PC-3 (cell line): ENCODE results near the gene FYN. TPM values are rescaled to one million over a fixed set of nuclear protein-coding genes. Genes with fewer than 3 reads are reported as not detected.
"Not testable (repeated sequence)": the region's sequence is repeated elsewhere in the genome, so short reads cannot be mapped to it uniquely, and the experiment has no call there.

Source experiments
- ATAC-seq: fragments of 200-7000 bp; cut with Tn5 transposase; 2 replicates; pipeline ENCODE4 v1.9.1; 2020; ENCODE audit warnings: mild to moderate bottlenecking, moderate library complexity
- BruUV-seq: library from RNA; stranded (reverse); fragments of 400-500 nt; replicated peaks from 2 replicates; lab custom pipeline; 2021; lab: Mats Ljungman, UMichigan
- CTCF ChIA-PET: fragments of 300-600 bp; sonication (Branson Sonifier 250); formaldehyde crosslinking; loops from one replicate; lab custom pipeline; 2022; ENCODE audit warnings: antibody characterized with exemption; lab: Charles Lee
- POLR2A ChIA-PET: fragments of 300-600 bp; sonication (Branson Sonifier 250); formaldehyde crosslinking; loops from one replicate; lab custom pipeline; 2022; ENCODE audit warnings: antibody characterized with exemption; ENCODE audit not compliant: unreplicated experiment; lab: Charles Lee
- DNase-seq: peaks from one replicate; pipeline ENCODE4 v3.0.0-alpha.2; 2015
- H2AFZ ChIP-seq: fragments of 300-600 bp; sonication (generic); 2 replicates; pipeline ENCODE4 v1.6.0; 2016; ENCODE audit warnings: antibody characterized with exemption, low read length
- H3F3A ChIP-seq: fragments of 300-600 bp; sonication (generic); one replicate; pipeline ENCODE4 v1.6.0; 2017; ENCODE audit warnings: antibody characterized with exemption, low read length, control low read depth, mild to moderate bottlenecking; ENCODE audit not compliant: unreplicated experiment
- H3K27ac ChIP-seq: fragments of 300-600 bp; sonication (generic); 2 replicates; pipeline ENCODE4 v1.5.1; 2016; ENCODE audit warnings: mild to moderate bottlenecking, low read length
- H3K27me3 ChIP-seq: fragments of 300-600 bp; sonication (generic); 2 replicates; pipeline ENCODE4 v1.6.1; 2016; ENCODE audit warnings: low read length, mixed read lengths
- H3K36me3 ChIP-seq: fragments of 300-600 bp; sonication (generic); 2 replicates; pipeline ENCODE4 v1.6.1; 2016; ENCODE audit warnings: low read depth, mixed run types, low read length, mixed read lengths
- H3K4me1 ChIP-seq: fragments of 300-600 bp; sonication (generic); 2 replicates; pipeline ENCODE4 v1.5.1; 2016; ENCODE audit warnings: low read length; ENCODE audit not compliant: insufficient read depth
- H3K4me2 ChIP-seq: fragments of 300-600 bp; sonication (generic); 2 replicates; pipeline ENCODE4 v1.6.0; 2016; ENCODE audit warnings: low read length
- H3K4me3 ChIP-seq: fragments of 300-600 bp; sonication (generic); 2 replicates; pipeline ENCODE4 v1.5.1; 2016; ENCODE audit warnings: mild to moderate bottlenecking, low read length, mixed read lengths
- H3K79me2 ChIP-seq: fragments of 300-600 bp; sonication (generic); 2 replicates; pipeline ENCODE4 v1.6.1; 2017; ENCODE audit warnings: low read length, mixed read lengths
- H3K9ac ChIP-seq: fragments of 300-600 bp; sonication (generic); 2 replicates; pipeline ENCODE4 v1.6.0; 2016; ENCODE audit warnings: mild to moderate bottlenecking, low read length
- H3K9me2 ChIP-seq: fragments of 300-600 bp; sonication (generic); replicated peaks from 2 replicates; pipeline ENCODE4 v1.6.1; 2016; ENCODE audit warnings: mixed run types, low read length, mixed read lengths
- H3K9me3 ChIP-seq: fragments of 300-600 bp; sonication (generic); 2 replicates; pipeline ENCODE4 v1.6.1; 2016; ENCODE audit warnings: low read length, mixed read lengths
- H4K20me1 ChIP-seq: fragments of 300-600 bp; sonication (generic); 2 replicates; pipeline ENCODE4 v1.6.1; 2016; ENCODE audit warnings: low read length, mixed read lengths
- EZH2 ChIP-seq: fragments of 300-600 bp; sonication (generic); IDR thresholded peaks from one replicate; pipeline ENCODE4 v1.6.1; 2017; ENCODE audit warnings: antibody characterized with exemption, mild to moderate bottlenecking, low read length; ENCODE audit not compliant: unreplicated experiment
- EZH2phosphoT487 ChIP-seq: fragments of 300-600 bp; sonication (generic); IDR thresholded peaks from 2 replicates; pipeline ENCODE4 v1.6.1; 2018; ENCODE audit warnings: mild to moderate bottlenecking, antibody characterized with exemption, low read length, borderline replicate concordance
- intact Hi-C: fragments of 100-400 bp; cut with micrococcal nuclease; formaldehyde crosslinking; loops from 2 replicates; pipeline ENCODE4 v1.9.0; 2023
- total RNA-seq: library from RNA; depleted of rRNA; stranded (reverse); fragments of >200 nt; gene quantifications from 2 replicates; pipeline ENCODE4 v1.2.3, GENCODE V29; 2014
- TF ChIP-seq, protein P1 (sequence below): fragments of 300-600 bp; sonication (generic); conservative IDR thresholded peaks from 2 replicates; pipeline ENCODE4 v1.5.1; 2017; ENCODE audit warnings: antibody characterized with exemption, low read depth, mild to moderate bottlenecking, low read length

FYN gene
- total RNA-seq, 1 experiment from 2014 or later = 27.6 TPM

DNA sequence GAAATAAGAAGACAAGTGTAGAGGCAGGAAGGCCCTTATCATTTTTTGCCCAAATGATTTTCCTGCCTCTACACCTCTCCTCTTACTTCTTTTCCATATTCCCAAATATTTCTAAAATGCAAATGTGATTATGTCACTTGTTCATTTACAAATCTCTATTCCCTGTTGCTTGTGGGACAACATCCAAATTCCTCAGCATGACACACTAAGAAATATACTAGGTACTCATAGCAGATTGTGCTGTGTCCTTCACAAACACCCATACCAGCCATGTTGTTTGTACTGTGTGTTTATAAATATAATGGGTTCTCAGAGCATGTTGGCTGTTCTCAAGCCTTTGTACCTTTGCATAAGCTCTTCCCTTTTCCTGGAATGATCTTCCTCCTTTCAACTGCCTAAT is 17.7 kb upstream of the FYN start:
- TF ChIP-seq EZH2phosphoT487 = no peak
- TF ChIP-seq EZH2 = no peak
- TF ChIP-seq, protein P1, sequence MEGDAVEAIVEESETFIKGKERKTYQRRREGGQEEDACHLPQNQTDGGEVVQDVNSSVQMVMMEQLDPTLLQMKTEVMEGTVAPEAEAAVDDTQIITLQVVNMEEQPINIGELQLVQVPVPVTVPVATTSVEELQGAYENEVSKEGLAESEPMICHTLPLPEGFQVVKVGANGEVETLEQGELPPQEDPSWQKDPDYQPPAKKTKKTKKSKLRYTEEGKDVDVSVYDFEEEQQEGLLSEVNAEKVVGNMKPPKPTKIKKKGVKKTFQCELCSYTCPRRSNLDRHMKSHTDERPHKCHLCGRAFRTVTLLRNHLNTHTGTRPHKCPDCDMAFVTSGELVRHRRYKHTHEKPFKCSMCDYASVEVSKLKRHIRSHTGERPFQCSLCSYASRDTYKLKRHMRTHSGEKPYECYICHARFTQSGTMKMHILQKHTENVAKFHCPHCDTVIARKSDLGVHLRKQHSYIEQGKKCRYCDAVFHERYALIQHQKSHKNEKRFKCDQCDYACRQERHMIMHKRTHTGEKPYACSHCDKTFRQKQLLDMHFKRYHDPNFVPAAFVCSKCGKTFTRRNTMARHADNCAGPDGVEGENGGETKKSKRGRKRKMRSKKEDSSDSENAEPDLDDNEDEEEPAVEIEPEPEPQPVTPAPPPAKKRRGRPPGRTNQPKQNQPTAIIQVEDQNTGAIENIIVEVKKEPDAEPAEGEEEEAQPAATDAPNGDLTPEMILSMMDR = no peak
- H3F3A ChIP-seq = no peaks in the 10 kb centered on the region
- BruUV-seq = no TSS peak
- H3K9me3 ChIP-seq = no peaks in the 10 kb centered on the region
- H3K27me3 ChIP-seq = no peaks in the 10 kb centered on the region
- ChIA-PET POLR2A (no interaction called here), CTCF (no interaction called here)
- ATAC-seq (no peak), DNase-seq (no peak)
- no peaks in the 10 kb centered on the region for H4K20me1 ChIP-seq
- no peak overlapping the region for H2AFZ ChIP-seq
- H3K36me3 ChIP-seq = no peaks in the 10 kb centered on the region
- intact Hi-C loops = no loop called here
- no peak overlapping the region for H3K4me2 ChIP-seq
- H3K9me2 ChIP-seq = no peaks in the 10 kb centered on the region
- no peak overlapping the region for H3K27ac ChIP-seq
- no peak overlapping the region for H3K4me3 ChIP-seq
- H3K79me2 ChIP-seq = no peaks in the 10 kb centered on the region
- peaks cover 8% of the 10 kb centered on the region; the same call in 1 of the 2 replicates for H3K4me1 ChIP-seq
- H3K9ac ChIP-seq = no peak overlapping the region

DNA sequence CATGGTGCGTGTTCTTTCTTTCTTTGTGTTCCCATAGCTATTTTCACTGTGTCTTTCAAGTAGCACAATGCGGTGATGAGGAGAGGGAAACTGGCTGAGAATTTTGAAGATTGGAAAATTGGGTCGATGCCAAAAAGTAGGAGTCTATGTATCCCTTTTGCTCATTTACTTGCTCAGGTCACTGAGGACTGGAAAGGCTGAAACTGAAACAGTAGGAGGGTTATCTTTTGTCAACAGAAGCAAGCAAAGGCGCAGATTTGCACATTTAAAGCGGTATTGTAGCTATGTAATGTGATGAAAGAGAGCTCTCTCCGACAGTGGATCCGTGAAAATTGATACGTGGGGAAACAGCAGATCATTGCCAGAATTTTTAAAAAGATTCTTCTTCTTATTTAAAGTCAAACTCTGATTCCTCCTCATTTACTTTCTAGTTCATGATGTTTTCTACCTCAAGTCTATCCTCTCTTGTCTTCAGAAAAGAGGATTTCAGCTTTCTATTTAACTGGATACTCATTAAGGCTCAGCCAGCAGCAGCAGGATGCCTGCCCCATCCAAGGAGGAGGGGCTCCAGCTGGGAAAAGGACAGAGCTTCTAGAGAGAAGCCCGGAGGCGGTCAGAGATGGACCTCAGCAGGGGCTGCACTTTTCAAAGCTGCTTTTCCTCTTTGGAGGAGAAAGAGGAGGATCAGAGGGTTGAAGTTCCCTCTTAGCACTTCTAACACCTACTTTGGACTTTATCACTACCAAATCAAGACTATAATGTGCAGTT is 15.9 kb upstream of the FYN start:
- no peaks in the 10 kb centered on the region for H3K9me2 ChIP-seq
- no peak for ATAC-seq
- H3K79me2 ChIP-seq = no peaks in the 10 kb centered on the region
- H3K9ac ChIP-seq = no peak overlapping the region
- ChIA-PET CTCF (no interaction called here), POLR2A (no interaction called here)
- H4K20me1 ChIP-seq = no peaks in the 10 kb centered on the region
- H3K4me2 ChIP-seq = no peak overlapping the region
- intact Hi-C loops = no loop called here
- H3K36me3 ChIP-seq = no peaks in the 10 kb centered on the region
- H3K27me3 ChIP-seq = no peaks in the 10 kb centered on the region
- H3K4me1 ChIP-seq = peaks cover under 1% of the 10 kb centered on the region; the same call in 1 of the 2 replicates
- no peaks in the 10 kb centered on the region for H3F3A ChIP-seq
- no peak overlapping the region for H3K27ac ChIP-seq
- no peak overlapping the region for H2AFZ ChIP-seq
- no peak overlapping the region for H3K4me3 ChIP-seq
- H3K9me3 ChIP-seq = no peaks in the 10 kb centered on the region
- no TSS peak for BruUV-seq
- TF ChIP-seq EZH2phosphoT487 = no peak
- TF ChIP-seq, protein P1 = no peak
- no peak for TF ChIP-seq EZH2
- DNase-seq = no peak

DNA sequence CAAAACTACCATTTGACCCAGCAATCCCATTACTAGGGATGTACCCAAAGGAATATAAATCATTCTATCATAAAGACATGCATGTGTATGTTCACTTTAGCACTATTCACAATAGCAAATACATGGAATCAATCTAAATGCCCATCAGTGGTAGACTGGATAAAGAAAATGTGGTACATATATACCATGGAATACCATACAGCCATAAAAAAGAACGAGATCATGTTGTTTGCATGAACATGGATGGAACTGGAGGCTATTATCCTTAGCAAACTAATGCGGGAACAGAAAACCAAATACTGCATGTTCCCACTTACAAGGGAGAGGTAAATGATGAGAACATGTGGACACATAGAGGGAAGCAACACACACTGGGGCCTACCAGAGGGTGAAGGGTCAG is 13.5 kb upstream of the FYN start:
- not testable (repeated sequence) for BruUV-seq

More for the DNA sequence above, 13.5 kb upstream of the FYN start:
- H3K4me2 ChIP-seq, DNase-seq, H3K36me3 ChIP-seq, H3K79me2 ChIP-seq, ATAC-seq, H3K9ac ChIP-seq, H3K4me3 ChIP-seq, H2AFZ ChIP-seq, intact Hi-C loops, H4K20me1 ChIP-seq, H3K27ac ChIP-seq, H3K27me3 ChIP-seq, CTCF ChIA-PET, H3F3A ChIP-seq, H3K4me1 ChIP-seq, POLR2A ChIA-PET, H3K9me2 ChIP-seq, H3K9me3 ChIP-seq: not testable (repeated sequence)
